Thymus (tissue), 11 donors: ENCODE measurements around the gene ADAMTS19. TPM values are rescaled to one million over a fixed set of nuclear protein-coding genes. Genes with fewer than 3 reads are reported as not detected.
"Not testable (repeated sequence)": the region's sequence is repeated elsewhere in the genome, so short reads cannot be mapped to it uniquely, and the experiment has no call there.

Source experiments
- DNase-seq, 9 donors: peaks; one replicate each; pipeline ENCODE4 v3.0.0-alpha.2; 2013; ENCODE audit warnings: low spot score in 9 of 9, low read depth in 6 of 9, missing footprints in 1 of 9
- H3K27ac ChIP-seq, 2 donors: one replicate each; pipeline ENCODE4 v1.5.1; 2013; ENCODE audit warnings: control low read depth in 1 of 2, low read depth in 1 of 2, low read length in 1 of 2, mild to moderate bottlenecking in 1 of 2, moderate library complexity in 1 of 2
- H3K27me3 ChIP-seq, 2 donors: one replicate each; pipeline ENCODE4 v1.5.1; 2013; ENCODE audit warnings: low read length in 1 of 2; ENCODE audit not compliant: control insufficient read depth in 2 of 2, insufficient read depth in 1 of 2
- H3K36me3 ChIP-seq, 2 donors: one replicate each; pipeline ENCODE4 v1.5.1; 2013; ENCODE audit warnings: low read length in 1 of 2, mild to moderate bottlenecking in 1 of 2, moderate library complexity in 1 of 2; ENCODE audit not compliant: control insufficient read depth in 2 of 2, insufficient read depth in 2 of 2
- H3K4me1 ChIP-seq, 2 donors: one replicate each; pipeline ENCODE4 v1.5.1; 2013; ENCODE audit warnings: low read length in 2 of 2; ENCODE audit not compliant: control insufficient read depth in 2 of 2, insufficient read depth in 2 of 2
- H3K4me3 ChIP-seq, 2 donors: one replicate each; pipeline ENCODE4 v1.5.1; 2013; ENCODE audit warnings: low read length in 2 of 2, control low read depth in 1 of 2, mild to moderate bottlenecking in 1 of 2
- H3K9me3 ChIP-seq, 2 donors: one replicate each; pipeline ENCODE4 v1.5.1; 2013; ENCODE audit warnings: low read length in 1 of 2, mild to moderate bottlenecking in 1 of 2; ENCODE audit not compliant: control insufficient read depth in 2 of 2, insufficient read depth in 1 of 2
- WGBS: extraction: QIAGEN DNeasy Blood & Tissue Kit; methylation state at CpG from one replicate; pipeline ENCODE4 v1.1.7; 2013; 5-methylcytosine and 5-hydroxymethylcytosine counted together
- polyA plus RNA-seq: library from polyadenylated mRNA; stranded (reverse); fragments of 200-250 nt; gene quantifications from one replicate; pipeline ENCODE4 v1.2.3, GENCODE V29; 2013
- total RNA-seq: library from RNA; stranded (reverse); fragments of 120-200 nt; gene quantifications from one replicate; pipeline ENCODE4 v1.2.4, GENCODE V29; 2013
- donor health status: healthy.

Gene ADAMTS19
- total and polyA plus RNA-seq, 2 donors: 0.09 to 0.76 TPM

GRCh38 chr5:129541648-129542251, 81.7 kb downstream of the ADAMTS19 start:
- no peaks in the 10 kb centered on the region for H3K9me3 ChIP-seq
- H3K27ac ChIP-seq: no peak overlapping the region
- H3K4me1 ChIP-seq: no peaks in the 10 kb centered on the region
- 75% methylated on average over 4 of the region's 4 CpGs for WGBS
- H3K27me3 ChIP-seq: no peaks in the 10 kb centered on the region
- no peak overlapping the region for H3K4me3 ChIP-seq
- no peaks in the 10 kb centered on the region for H3K36me3 ChIP-seq
- DNase-seq: no peak

- Histone ChIP-seq H3K27me3 (no peaks in the 10 kb centered on the region), H3K4me1 (no peaks in the 10 kb centered on the region), H3K36me3 (no peaks in the 10 kb centered on the region), H3K4me3 (no peak overlapping the region), H3K27ac (no peak overlapping the region), H3K9me3 (no peaks in the 10 kb centered on the region)
- no peak for DNase-seq
- WGBS: 92% methylated on average over 1 of the region's 1 CpG
These were observed 87.0 kb downstream of the ADAMTS19 start for GRCh38 chr5:129547137-129547536.

- no peak for DNase-seq
- Histone ChIP-seq H3K4me1 (no peaks in the 10 kb centered on the region), H3K4me3 (no peak overlapping the region), H3K36me3 (no peaks in the 10 kb centered on the region), H3K27me3 (no peaks in the 10 kb centered on the region), H3K9me3 (no peaks in the 10 kb centered on the region), H3K27ac (no peak overlapping the region)
- WGBS: 89% methylated on average over 2 of the region's 2 CpGs
These were observed 94.2 kb downstream of the ADAMTS19 start for GRCh38 chr5:129554134-129554904.

DNA sequence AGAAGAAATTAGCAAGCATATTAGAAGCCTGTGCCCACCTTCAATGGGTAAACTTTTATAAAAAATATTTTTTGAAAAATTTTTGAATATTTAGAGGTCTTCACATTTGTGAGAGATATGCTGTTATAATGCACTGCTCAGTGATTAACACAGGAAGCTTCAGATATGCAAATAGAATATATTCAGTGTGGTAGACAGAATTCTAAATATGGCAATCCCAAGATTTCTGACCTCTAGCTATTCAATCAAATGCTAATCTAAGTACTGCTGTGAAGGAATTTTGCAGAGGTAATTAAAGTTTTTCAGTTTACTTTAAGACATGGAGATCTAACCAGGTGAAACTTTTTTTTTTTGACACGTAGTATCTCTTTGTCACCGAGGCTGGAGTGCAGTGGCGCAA, 103.5 kb downstream of the ADAMTS19 start:
- no peaks in the 10 kb centered on the region for H3K36me3 ChIP-seq
- no peak for DNase-seq
- H3K4me3 ChIP-seq: no peak overlapping the region
- no peaks in the 10 kb centered on the region for H3K4me1 ChIP-seq
- no peaks in the 10 kb centered on the region for H3K27me3 ChIP-seq
- 95% methylated on average over 3 of the region's 3 CpGs for WGBS
- no peak overlapping the region for H3K27ac ChIP-seq
- no peaks in the 10 kb centered on the region for H3K9me3 ChIP-seq

- WGBS: 90% methylated on average over 1 of the region's 1 CpG
- no peaks in the 10 kb centered on the region for H3K4me1 ChIP-seq
- H3K9me3 ChIP-seq: no peaks in the 10 kb centered on the region
- DNase-seq: no peak
- no peak overlapping the region for H3K27ac ChIP-seq
- no peaks in the 10 kb centered on the region for H3K36me3 ChIP-seq
- H3K4me3 ChIP-seq: no peak overlapping the region
- no peaks in the 10 kb centered on the region for H3K27me3 ChIP-seq
These were observed 109.2 kb downstream of the ADAMTS19 start for GRCh38 chr5:129569295-129569694.

DNA sequence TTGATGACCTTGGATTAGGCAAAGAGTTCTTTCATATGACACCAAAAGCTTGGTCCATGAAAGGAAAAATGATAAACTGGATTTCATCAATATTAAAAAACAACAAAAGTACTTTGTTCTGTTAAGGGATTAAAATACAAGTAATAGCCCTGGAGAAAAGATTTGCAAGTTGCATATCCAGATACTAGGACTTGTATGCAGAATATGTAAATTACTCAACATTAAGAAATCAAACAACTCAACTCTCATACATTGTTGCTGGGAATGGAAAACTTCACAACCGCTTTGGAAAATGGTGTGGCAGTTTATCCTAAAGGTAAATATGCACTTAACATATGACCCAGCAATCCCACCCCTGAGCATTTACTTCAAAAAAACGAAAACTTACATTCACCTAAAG, 112.0 kb downstream of the ADAMTS19 start:
- no peaks in the 10 kb centered on the region for H3K27me3 ChIP-seq
- no peaks in the 10 kb centered on the region for H3K36me3 ChIP-seq
- no peak for DNase-seq
- H3K4me1 ChIP-seq: no peaks in the 10 kb centered on the region
- H3K4me3 ChIP-seq: no peak overlapping the region
- no peaks in the 10 kb centered on the region for H3K9me3 ChIP-seq
- H3K27ac ChIP-seq: no peak overlapping the region
- WGBS: 84% methylated on average over 2 of the region's 2 CpGs

- not testable (repeated sequence) for H3K9me3 ChIP-seq, H3K4me3 ChIP-seq, H3K27ac ChIP-seq, H3K36me3 ChIP-seq, DNase-seq, H3K4me1 ChIP-seq, H3K27me3 ChIP-seq
- WGBS: 50% methylated on average over 4 of the region's 4 CpGs
These were observed 124.4 kb downstream of the ADAMTS19 start for GRCh38 chr5:129584496-129584895.

DNA sequence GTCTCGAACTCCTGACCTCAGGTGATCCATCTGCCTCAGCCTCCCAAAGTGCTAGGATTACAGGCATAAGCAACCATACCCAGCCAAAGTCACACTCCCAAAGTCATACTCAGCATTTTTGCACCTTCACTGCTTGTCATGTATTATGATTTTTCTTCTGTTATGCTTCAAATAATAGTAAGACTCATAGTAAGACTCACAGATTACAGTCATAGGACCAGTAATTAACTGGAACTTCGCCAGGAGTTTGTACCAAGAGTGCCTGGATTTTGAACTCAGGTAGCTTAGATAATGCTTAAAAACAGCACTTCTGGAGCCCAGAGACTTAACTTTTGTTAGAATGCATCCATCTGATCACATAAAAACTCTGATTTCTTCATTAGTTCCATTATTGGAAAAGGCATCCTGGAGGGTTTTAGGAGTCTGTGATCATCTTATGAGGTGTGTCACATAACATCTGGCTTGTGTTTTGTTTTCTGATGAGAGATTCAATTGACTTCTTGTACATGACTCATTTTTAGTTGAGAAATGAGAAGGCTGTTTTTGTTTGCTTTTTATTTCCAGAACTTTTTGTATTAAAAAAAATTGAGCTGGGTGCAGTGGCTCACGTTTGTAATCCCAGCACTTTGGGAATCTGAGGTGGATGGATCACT, 131.5 kb downstream of the ADAMTS19 start:
- Histone ChIP-seq H3K9me3 (no peaks in the 10 kb centered on the region), H3K36me3 (no peaks in the 10 kb centered on the region), H3K27me3 (no peaks in the 10 kb centered on the region), H3K4me3 (no peak overlapping the region), H3K27ac (no peak overlapping the region), H3K4me1 (no peaks in the 10 kb centered on the region)
- WGBS: 87% methylated on average over 3 of the region's 3 CpGs
- no peak for DNase-seq

DNA sequence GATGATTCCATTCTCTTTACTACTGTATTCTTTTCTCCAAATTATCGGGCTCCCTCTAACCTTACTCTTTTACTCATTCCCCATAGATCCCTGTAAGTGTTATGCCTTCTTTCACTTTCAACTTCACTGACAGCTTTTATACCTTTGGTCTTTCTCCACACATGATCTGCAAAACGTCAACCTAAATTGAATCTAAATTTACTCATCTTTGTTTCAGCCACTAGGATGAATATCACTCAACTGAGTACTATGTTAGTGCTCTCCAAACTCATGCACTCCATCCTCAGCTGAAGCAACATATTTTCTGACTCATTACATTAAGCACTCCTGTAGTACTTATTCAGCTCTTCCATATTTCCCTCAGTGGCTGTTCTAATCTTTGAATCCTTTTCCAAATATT, 133.4 kb downstream of the ADAMTS19 start:
- no peaks in the 10 kb centered on the region for H3K27me3 ChIP-seq
- no peak for DNase-seq
- H3K36me3 ChIP-seq: no peaks in the 10 kb centered on the region
- no peak overlapping the region for H3K4me3 ChIP-seq
- 85% methylated on average over 2 of the region's 2 CpGs for WGBS
- no peaks in the 10 kb centered on the region for H3K9me3 ChIP-seq
- H3K4me1 ChIP-seq: no peaks in the 10 kb centered on the region
- H3K27ac ChIP-seq: no peak overlapping the region
